GM12872 (cell line): ENCODE measurements around the gene MFNG.

Source experiments
- CTCF ChIP-seq: IDR thresholded peaks from 3 replicates; pipeline ENCODE4 v1.5.1; 2011; ENCODE audit warnings: low read depth, mild to moderate bottlenecking, low read length, moderate library complexity; ENCODE audit not compliant: insufficient read depth

MFNG gene

GRCh38 chr22:37488337-37489135 lies 2.4 kb upstream of the MFNG start:
- no peak for TF ChIP-seq CTCF

GRCh38 chr22:37487571-37487970 lies 1.4 kb upstream of the MFNG start:
- TF ChIP-seq CTCF = no peak

GRCh38 chr22:37487129-37487528 lies 945 bp upstream of the MFNG start:
- no peak for TF ChIP-seq CTCF

- no peak for TF ChIP-seq CTCF
Observed at GRCh38 chr22:37485395-37486223, 575 bp downstream of the MFNG start.

- TF ChIP-seq CTCF = no peak
Observed at GRCh38 chr22:37484480-37485394, 1.4 kb downstream of the MFNG start.

- no peak for TF ChIP-seq CTCF
Observed at GRCh38 chr22:37483050-37483449, 3.1 kb downstream of the MFNG start.

GRCh38 chr22:37482244-37482643 lies 3.9 kb downstream of the MFNG start:
- TF ChIP-seq CTCF = no peak
